Neutrophil (primary cell): Measurements from ENCODE around the gene LRRC51.

Experiments used
- H3K27ac ChIP-seq: fragments of 200-600 bp; sonication (generic); 2 replicates; pipeline ENCODE4 v1.5.1; 2016; ENCODE audit warnings: mild to moderate bottlenecking, moderate library complexity
- H3K27me3 ChIP-seq: fragments of 200-600 bp; sonication (generic); 2 replicates; pipeline ENCODE4 v1.6.0; 2016; ENCODE audit warnings: mild to moderate bottlenecking
- H3K36me3 ChIP-seq: fragments of 200-600 bp; sonication (generic); 2 replicates; pipeline ENCODE4 v1.5.1; 2017
- H3K4me1 ChIP-seq, 2 experiments: fragments of 200-600 bp in 1 of 2; sonication (generic) in 1 of 2; 1 replicate in 1 of 2; 2 replicates in 1 of 2; pipeline versions ENCODE4 v1.5.1 to v1.6.1; 2013 to 2016; ENCODE audit warnings: low read depth in 1 of 2, low read length in 1 of 2, mild to moderate bottlenecking in 1 of 2, moderate library complexity in 1 of 2; ENCODE audit not compliant: control insufficient read depth in 1 of 2, insufficient read depth in 1 of 2
- H3K4me3 ChIP-seq, 2 experiments: fragments of 200-600 bp in 1 of 2; sonication (generic) in 1 of 2; 1 replicate in 1 of 2; 2 replicates in 1 of 2; pipeline ENCODE4 v1.5.1; 2013 to 2016; ENCODE audit warnings: low read depth in 1 of 2, low read length in 1 of 2, mild to moderate bottlenecking in 1 of 2, moderate library complexity in 1 of 2
- H3K9me3 ChIP-seq: fragments of 200-600 bp; sonication (generic); 2 replicates; pipeline ENCODE4 v1.5.1; 2016
- CTCF ChIP-seq: fragments of 200-600 bp; sonication (generic); IDR thresholded peaks from 2 replicates; pipeline ENCODE4 v1.5.1; 2016; ENCODE audit warnings: antibody characterized with exemption

The LRRC51 gene

GRCh38 chr11:72123117-72123653 lies 42.5 kb downstream of the LRRC51 start:
- Histone ChIP-seq H3K27me3 (no peaks in the 10 kb centered on the region), H3K27ac (peak overlapping the region; percentile 66), H3K36me3 (no peaks in the 10 kb centered on the region), H3K4me3 (no peak overlapping the region), H3K4me1 (peaks cover 49 to 53% of the 10 kb centered on the region in 2 experiments), H3K9me3 (no peaks in the 10 kb centered on the region)
- no peak for TF ChIP-seq CTCF

GRCh38 chr11:72124046-72124445 lies 43.4 kb downstream of the LRRC51 start:
- no peaks in the 10 kb centered on the region for H3K27me3 ChIP-seq
- peaks cover 45 to 52% of the 10 kb centered on the region in 2 experiments for H3K4me1 ChIP-seq
- TF ChIP-seq CTCF: no peak
- no peak overlapping the region for H3K4me3 ChIP-seq
- no peaks in the 10 kb centered on the region for H3K9me3 ChIP-seq
- no peaks in the 10 kb centered on the region for H3K36me3 ChIP-seq
- H3K27ac ChIP-seq: peak overlapping the region; percentile 66

- TF ChIP-seq CTCF: no peak
- Histone ChIP-seq H3K4me1 (peaks cover 49 to 50% of the 10 kb centered on the region in 2 experiments), H3K9me3 (no peaks in the 10 kb centered on the region), H3K27ac (no peak overlapping the region), H3K4me3 (no peak overlapping the region), H3K36me3 (no peaks in the 10 kb centered on the region), H3K27me3 (no peaks in the 10 kb centered on the region)
These were observed 45.3 kb downstream of the LRRC51 start for GRCh38 chr11:72125956-72126355.

GRCh38 chr11:72127923-72128322 lies 47.3 kb downstream of the LRRC51 start:
- TF ChIP-seq CTCF: no peak
- no peak overlapping the region for H3K4me3 ChIP-seq
- H3K27ac ChIP-seq: no peak overlapping the region
- no peaks in the 10 kb centered on the region for H3K27me3 ChIP-seq
- H3K4me1 ChIP-seq: peaks cover 64 to 65% of the 10 kb centered on the region in 2 experiments
- no peaks in the 10 kb centered on the region for H3K36me3 ChIP-seq
- H3K9me3 ChIP-seq: no peaks in the 10 kb centered on the region

GRCh38 chr11:72129381-72129780 lies 48.7 kb downstream of the LRRC51 start:
- H3K27ac ChIP-seq: peak overlapping the region; percentile 29
- no peaks in the 10 kb centered on the region for H3K9me3 ChIP-seq
- TF ChIP-seq CTCF: no peak
- no peaks in the 10 kb centered on the region for H3K27me3 ChIP-seq
- no peak overlapping the region for H3K4me3 ChIP-seq
- H3K4me1 ChIP-seq: peaks cover 65 to 68% of the 10 kb centered on the region in 2 experiments
- no peaks in the 10 kb centered on the region for H3K36me3 ChIP-seq
